Metanephros (tissue), 1 donor: Measurements from ENCODE around the gene HMX1. TPM values are rescaled to one million over a fixed set of nuclear protein-coding genes. Genes with fewer than 3 reads are reported as not detected.

Source experiments
- total RNA-seq: library from RNA; depleted of rRNA; stranded (reverse); fragments of >200 nt; gene quantifications from one replicate; pipeline ENCODE4 v1.2.3, GENCODE V29; 2014

Gene HMX1
- not detected for total RNA-seq

GRCh38 chr4:8871417-8872401 is at the start of gene HMX1:
Gene HMX1 (minus strand): TSS chr4:8871839. CDS start chr4:8871614, 225 bp downstream.

